GM23338 (cell line): Measurements from ENCODE around the gene CHN1. TPM values are rescaled to one million over a fixed set of nuclear protein-coding genes. Genes with fewer than 3 reads are reported as not detected.

ENCODE experiments used
- ATAC-seq: fragments of 200-7000 bp; cut with Tn5 transposase; 3 replicates; pipeline ENCODE4 v1.9.1; 2020
- DNase-seq: peaks from one replicate; pipeline ENCODE4 v3.0.0-alpha.2; 2015; ENCODE audit warnings: low spot score
- H2AFZ ChIP-seq: fragments of 200-600 bp; sonication (generic); 2 replicates; pipeline ENCODE4 v1.8.0; 2016; ENCODE audit warnings: antibody characterized with exemption, mild to moderate bottlenecking, moderate library complexity
- H3F3A ChIP-seq: fragments of 200-600 bp; sonication (generic); replicated peaks from 2 replicates; pipeline ENCODE4 v1.8.0; 2017; ENCODE audit warnings: antibody characterized with exemption, mixed run types, low read depth
- H3K27ac ChIP-seq: fragments of 200-600 bp; sonication (generic); 2 replicates; pipeline ENCODE4 v1.6.1; 2016; ENCODE audit warnings: low read depth
- H3K27me3 ChIP-seq: fragments of 200-600 bp; sonication (generic); 2 replicates; pipeline ENCODE4 v1.8.0; 2016; ENCODE audit warnings: mild to moderate bottlenecking, mixed run types, moderate library complexity; ENCODE audit not compliant: insufficient read depth
- H3K36me3 ChIP-seq: fragments of 200-600 bp; sonication (generic); 2 replicates; pipeline ENCODE4 v1.8.0; 2016; ENCODE audit warnings: mild to moderate bottlenecking; ENCODE audit not compliant: insufficient read depth
- H3K4me1 ChIP-seq: fragments of 200-600 bp; sonication (generic); 2 replicates; pipeline ENCODE4 v1.8.0; 2016; ENCODE audit warnings: mild to moderate bottlenecking, moderate library complexity; ENCODE audit not compliant: insufficient read depth
- H3K4me2 ChIP-seq: fragments of 200-600 bp; sonication (generic); 2 replicates; pipeline ENCODE4 v1.7.1; 2017; ENCODE audit warnings: mixed run types
- H3K4me3 ChIP-seq: fragments of 200-600 bp; sonication (generic); 2 replicates; pipeline ENCODE4 v1.6.1; 2016; ENCODE audit warnings: mixed run types
- H3K79me2 ChIP-seq: fragments of 200-600 bp; sonication (generic); replicated peaks from 2 replicates; pipeline ENCODE4 v1.8.0; 2017; ENCODE audit warnings: mild to moderate bottlenecking; ENCODE audit not compliant: insufficient read depth
- H3K9me2 ChIP-seq: fragments of 200-600 bp; sonication (generic); 2 replicates; pipeline ENCODE4 v1.8.0; 2017; ENCODE audit not compliant: insufficient read depth
- H4K20me1 ChIP-seq: fragments of 200-600 bp; sonication (generic); replicated peaks from 2 replicates; pipeline ENCODE4 v1.8.0; 2017; ENCODE audit warnings: mild to moderate bottlenecking; ENCODE audit not compliant: insufficient read depth
- H3K27ac Mint-ChIP-seq: 2 replicates; pipeline ENCODE4 v1.8.0; 2020; ENCODE audit warnings: inconsistent platforms, mild to moderate bottlenecking, moderate library complexity, mixed read lengths
- H3K27me3 Mint-ChIP-seq: 3 replicates; pipeline ENCODE4 v1.8.0; 2022; ENCODE audit warnings: low read depth, mild to moderate bottlenecking, moderate library complexity, mixed read lengths, inconsistent platforms; ENCODE audit not compliant: insufficient read depth, poor library complexity
- H3K36me3 Mint-ChIP-seq: 3 replicates; pipeline ENCODE4 v1.8.0; 2021; ENCODE audit warnings: low read depth, mild to moderate bottlenecking, inconsistent platforms, moderate library complexity, mixed read lengths
- H3K4me1 Mint-ChIP-seq: 3 replicates; pipeline ENCODE4 v1.8.0; 2020; ENCODE audit warnings: mild to moderate bottlenecking, inconsistent platforms, mixed read lengths
- H3K4me3 Mint-ChIP-seq: 3 replicates; pipeline ENCODE4 v1.8.0; 2021; ENCODE audit warnings: moderate library complexity, mild to moderate bottlenecking, inconsistent platforms, mixed read lengths
- H3K9me3 Mint-ChIP-seq: 3 replicates; pipeline ENCODE4 v1.8.0; 2020; ENCODE audit warnings: moderate library complexity, mild to moderate bottlenecking, inconsistent platforms, mixed read lengths
- CREB1 ChIP-seq: fragments of 250-450 bp; sonication (Bioruptor Pico); IDR thresholded peaks from 2 replicates; pipeline ENCODE4 v1.5.0; 2020; ENCODE audit warnings: low read depth, mild to moderate bottlenecking, moderate library complexity
- CTCF ChIP-seq, 2 experiments: fragments of 200-600 bp in 1 of 2; sonication (generic) in 1 of 2; conservative IDR thresholded peaks; 2 replicates each; pipeline versions ENCODE4 v1.5.1 to v1.6.1; 2016 to 2017; ENCODE audit warnings: antibody characterized with exemption in 2 of 2, low read depth in 2 of 2, mild to moderate bottlenecking in 2 of 2, moderate library complexity in 1 of 2
- ETS1 ChIP-seq: IDR thresholded peaks from 2 replicates; pipeline ENCODE4 v1.6.1; 2016; ENCODE audit warnings: antibody characterized with exemption
- EZH2 ChIP-seq: fragments of 200-600 bp; sonication (generic); IDR thresholded peaks from one replicate; pipeline ENCODE4 v1.8.0; 2017; ENCODE audit warnings: antibody characterized with exemption, mild to moderate bottlenecking, low read depth; ENCODE audit not compliant: unreplicated experiment
- EZH2phosphoT487 ChIP-seq: fragments of 200-600 bp; sonication (generic); IDR thresholded peaks from one replicate; pipeline ENCODE4 v1.8.1; 2018; ENCODE audit warnings: antibody characterized with exemption; ENCODE audit not compliant: unreplicated experiment
- JUNB ChIP-seq: IDR thresholded peaks from one replicate; pipeline ENCODE4 v1.6.1; 2016; ENCODE audit warnings: antibody characterized with exemption; ENCODE audit not compliant: unreplicated experiment
- POLR2AphosphoS5 ChIP-seq: IDR thresholded peaks from 2 replicates; pipeline ENCODE4 v1.6.1; 2016; ENCODE audit warnings: antibody characterized with exemption, low read depth
- STAT1 ChIP-seq: IDR thresholded peaks from one replicate; pipeline ENCODE4 v1.6.1; 2016; ENCODE audit warnings: antibody characterized with exemption; ENCODE audit not compliant: unreplicated experiment
- ZNF114 ChIP-seq: fragments of 250-450 bp; sonication (Bioruptor Pico); IDR thresholded peaks from 2 replicates; pipeline ENCODE4 v1.5.0; 2020; ENCODE audit warnings: mild to moderate bottlenecking, moderate library complexity
- ZNF331 ChIP-seq: fragments of 250-450 bp; sonication (Bioruptor Pico); IDR thresholded peaks from 2 replicates; pipeline ENCODE4 v1.5.0; 2020; ENCODE audit warnings: low read depth, mild to moderate bottlenecking, moderate library complexity
- ZNF462 ChIP-seq: fragments of 250-450 bp; sonication (Bioruptor Pico); IDR thresholded peaks from 2 replicates; pipeline ENCODE4 v1.5.0; 2020; ENCODE audit warnings: mild to moderate bottlenecking, moderate library complexity
- polyA plus RNA-seq: library from polyadenylated mRNA; unstranded; fragments of >200 nt; fragmentation: Nextera tagmentation; extraction: Ambion mirVana; gene quantifications from 2 replicates; pipeline ENCODE4 v1.2.1, GENCODE V29; 2016
- total RNA-seq: library from RNA; depleted of rRNA; stranded (reverse); fragments of >200 nt; shearing (Covaris generic); gene quantifications from 2 replicates; pipeline ENCODE4 v1.2.3, GENCODE V29; 2014

CHN1 gene
- total and polyA plus RNA-seq, 2 experiments from 2014 or later, result 28.1 to 36.5 TPM

GRCh38 chr2:175008009-175008408, 2.8 kb upstream of the CHN1 start:
- peaks cover 14% of the 10 kb centered on the region for H3K79me2 ChIP-seq
- ATAC-seq (no peak), DNase-seq (no peak)
- H3F3A ChIP-seq, result no peaks in the 10 kb centered on the region
- H2AFZ ChIP-seq, result peak overlapping the region; percentile 35; the same call in 1 of the 2 replicates
- peaks cover 5% of the 10 kb centered on the region for H3K27me3 Mint-ChIP-seq
- no peaks in the 10 kb centered on the region for H3K27me3 ChIP-seq
- H3K9me2 ChIP-seq, result no peaks in the 10 kb centered on the region
- TF ChIP-seq POLR2AphosphoS5 (no peak), ZNF114 (CRISPR knock-in tag) (no peak), JUNB (no peak), EZH2phosphoT487 (no peak), CTCF (conservative IDR thresholded peaks at IDR 0.05; ENCODE audit: low read depth in 2 of 2) (no peak), EZH2 (no peak), STAT1 (no peak), ZNF462 (CRISPR knock-in tag) (no peak), ZNF331 (CRISPR knock-in tag) (no peak), CREB1 (no peak), ETS1 (no peak)
- H3K36me3 Mint-ChIP-seq, result no peaks in the 10 kb centered on the region
- H3K36me3 ChIP-seq, result no peaks in the 10 kb centered on the region
- no peaks in the 10 kb centered on the region; the same call in 2 of the 3 replicates for H3K9me3 Mint-ChIP-seq
- no peak overlapping the region for H3K4me2 ChIP-seq
- peaks cover 27% of the 10 kb centered on the region for H3K4me1 ChIP-seq
- H3K4me3 Mint-ChIP-seq, result no peak overlapping the region
- H3K4me3 ChIP-seq, result no peak overlapping the region
- H3K4me1 Mint-ChIP-seq, result peaks cover 30% of the 10 kb centered on the region
- H3K27ac ChIP-seq, result no peak overlapping the region
- no peaks in the 10 kb centered on the region for H4K20me1 ChIP-seq
- H3K27ac Mint-ChIP-seq, result no peak overlapping the region
